ENCODE measurements around the gene QSOX1. TPM values are rescaled to one million over a fixed set of nuclear protein-coding genes. Genes with fewer than 3 reads are reported as not detected.
A peak's percentile ranks its signal among the peaks of the same experiment; 100 is the strongest.

The QSOX1 gene
- total and polyA plus RNA-seq, 9 of the 15 experiments (the other 6 are each of a cell fraction or from before 2014, with no cell fraction given) = 4.0 to 53.1 (median 15.0) TPM

DNA sequence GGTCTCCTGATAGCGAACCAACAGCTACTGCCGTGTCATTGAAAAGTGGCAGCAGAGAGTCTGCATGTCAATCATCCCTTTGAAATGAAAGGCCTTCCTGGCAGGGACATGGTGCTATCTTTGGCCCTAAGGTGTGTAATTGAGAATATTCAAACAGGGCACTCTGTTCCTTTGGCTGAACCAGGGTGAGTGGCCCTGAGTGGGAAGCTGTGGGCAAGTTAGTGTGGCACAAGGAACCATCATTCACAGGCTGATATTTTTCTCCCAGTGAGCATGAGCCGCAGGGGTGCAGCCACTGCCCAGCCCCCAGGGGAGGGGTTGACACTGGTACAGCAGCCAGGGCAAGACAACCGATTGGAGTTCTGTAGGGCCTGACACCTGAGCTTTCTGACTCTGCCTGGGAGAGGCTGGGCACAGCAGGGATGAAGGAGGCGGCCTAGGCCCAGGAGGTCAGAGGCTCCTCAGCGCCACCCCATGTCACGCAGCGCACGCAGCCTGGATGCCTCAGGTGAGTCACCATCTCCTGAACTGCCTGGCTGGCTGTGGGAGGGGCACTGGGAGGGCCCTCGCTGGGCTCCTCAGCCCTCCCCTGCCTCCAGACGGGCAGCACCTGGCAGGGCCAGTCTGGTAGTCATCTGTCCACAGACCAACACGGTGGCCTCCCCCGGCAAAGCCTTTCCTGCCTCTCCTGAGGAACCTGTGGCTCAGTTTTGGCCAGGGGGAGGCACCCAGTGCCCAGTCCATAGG, 13.2 kb downstream of the QSOX1 start (continued):
- TF ChIP-seq BCOR (IDR thresholded peaks at IDR 0.05) (no peak), MYNN (IDR thresholded peaks at IDR 0.05) (no peak), MYNN (CRISPR knock-in tag; IDR thresholded peaks at IDR 0.05) (no peak), ZNF589 (CRISPR knock-in tag; IDR thresholded peaks at IDR 0.05; ENCODE audit: low read depth) (no peak), GTF2F1 (IDR thresholded peaks at IDR 0.05; ENCODE audit: low read depth, low read length) (no peak), ZBTB17 (CRISPR knock-in tag; IDR thresholded peaks at IDR 0.05) (no peak), ZSCAN32 (CRISPR knock-in tag; IDR thresholded peaks at IDR 0.05) (no peak), ZNF239 (CRISPR knock-in tag; IDR thresholded peaks at IDR 0.05) (no peak), RBFOX2 (IDR thresholded peaks at IDR 0.05; ENCODE audit: low read depth, low read length) (0 out of 2 replicates have a peak, but pooled peaks have one; percentile 5), FOSL1 (tag; conservative IDR thresholded peaks at IDR 0.05) (0 out of 2 replicates have a peak, but pooled peaks have one; percentile 36), TEAD4 (IDR thresholded peaks at IDR 0.05; ENCODE audit: low read length) (no peak), TEAD4 (CRISPR knock-in tag; IDR thresholded peaks at IDR 0.05; ENCODE audit: borderline replicate concordance) (no peak), HNRNPUL1 (IDR thresholded peaks at IDR 0.05; ENCODE audit: low read length) (no peak), FOXJ2 (tag; IDR thresholded peaks at IDR 0.05) (no peak), JUND (IDR thresholded peaks at IDR 0.05; ENCODE audit: borderline replicate concordance, low read depth, low read length) (peak; percentile 36; the same call in 1 of the 2 replicates), JUND (tag; IDR thresholded peaks at IDR 0.05; ENCODE audit: borderline replicate concordance, low read depth, low read length) (no peak), ZNF146 (CRISPR knock-in tag; IDR thresholded peaks at IDR 0.05; ENCODE audit: unreplicated experiment) (no peak), C11orf30 (IDR thresholded peaks at IDR 0.05; ENCODE audit: low read depth) (no peak), SAFB (IDR thresholded peaks at IDR 0.05; ENCODE audit: borderline replicate concordance, low read depth, low read length) (no peak), ELK3 (CRISPR knock-in tag; IDR thresholded peaks at IDR 0.05) (no peak), SMAD4 (CRISPR knock-in tag; conservative IDR thresholded peaks at IDR 0.05) (no peak)
- TF ChIP-seq, protein P1, sequence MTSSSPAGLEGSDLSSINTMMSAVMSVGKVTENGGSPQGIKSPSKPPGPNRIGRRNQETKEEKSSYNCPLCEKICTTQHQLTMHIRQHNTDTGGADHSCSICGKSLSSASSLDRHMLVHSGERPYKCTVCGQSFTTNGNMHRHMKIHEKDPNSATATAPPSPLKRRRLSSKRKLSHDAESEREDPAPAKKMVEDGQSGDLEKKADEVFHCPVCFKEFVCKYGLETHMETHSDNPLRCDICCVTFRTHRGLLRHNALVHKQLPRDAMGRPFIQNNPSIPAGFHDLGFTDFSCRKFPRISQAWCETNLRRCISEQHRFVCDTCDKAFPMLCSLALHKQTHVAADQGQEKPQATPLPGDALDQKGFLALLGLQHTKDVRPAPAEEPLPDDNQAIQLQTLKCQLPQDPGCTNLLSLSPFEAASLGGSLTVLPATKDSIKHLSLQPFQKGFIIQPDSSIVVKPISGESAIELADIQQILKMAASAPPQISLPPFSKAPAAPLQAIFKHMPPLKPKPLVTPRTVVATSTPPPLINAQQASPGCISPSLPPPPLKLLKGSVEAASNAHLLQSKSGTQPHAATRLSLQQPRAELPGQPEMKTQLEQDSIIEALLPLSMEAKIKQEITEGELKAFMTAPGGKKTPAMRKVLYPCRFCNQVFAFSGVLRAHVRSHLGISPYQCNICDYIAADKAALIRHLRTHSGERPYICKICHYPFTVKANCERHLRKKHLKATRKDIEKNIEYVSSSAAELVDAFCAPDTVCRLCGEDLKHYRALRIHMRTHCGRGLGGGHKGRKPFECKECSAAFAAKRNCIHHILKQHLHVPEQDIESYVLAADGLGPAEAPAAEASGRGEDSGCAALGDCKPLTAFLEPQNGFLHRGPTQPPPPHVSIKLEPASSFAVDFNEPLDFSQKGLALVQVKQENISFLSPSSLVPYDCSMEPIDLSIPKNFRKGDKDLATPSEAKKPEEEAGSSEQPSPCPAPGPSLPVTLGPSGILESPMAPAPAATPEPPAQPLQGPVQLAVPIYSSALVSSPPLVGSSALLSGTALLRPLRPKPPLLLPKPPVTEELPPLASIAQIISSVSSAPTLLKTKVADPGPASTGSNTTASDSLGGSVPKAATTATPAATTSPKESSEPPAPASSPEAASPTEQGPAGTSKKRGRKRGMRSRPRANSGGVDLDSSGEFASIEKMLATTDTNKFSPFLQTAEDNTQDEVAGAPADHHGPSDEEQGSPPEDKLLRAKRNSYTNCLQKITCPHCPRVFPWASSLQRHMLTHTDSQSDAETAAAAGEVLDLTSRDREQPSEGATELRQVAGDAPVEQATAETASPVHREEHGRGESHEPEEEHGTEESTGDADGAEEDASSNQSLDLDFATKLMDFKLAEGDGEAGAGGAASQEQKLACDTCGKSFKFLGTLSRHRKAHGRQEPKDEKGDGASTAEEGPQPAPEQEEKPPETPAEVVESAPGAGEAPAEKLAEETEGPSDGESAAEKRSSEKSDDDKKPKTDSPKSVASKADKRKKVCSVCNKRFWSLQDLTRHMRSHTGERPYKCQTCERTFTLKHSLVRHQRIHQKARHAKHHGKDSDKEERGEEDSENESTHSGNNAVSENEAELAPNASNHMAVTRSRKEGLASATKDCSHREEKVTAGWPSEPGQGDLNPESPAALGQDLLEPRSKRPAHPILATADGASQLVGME (CRISPR knock-in tag; IDR thresholded peaks at IDR 0.05) = no peak

Data from K562 (cell line).